ENCODE results near the gene ANKRD23. TPM values are rescaled to one million over a fixed set of nuclear protein-coding genes. Genes with fewer than 3 reads are reported as not detected.

The ANKRD23 gene
- total and polyA plus RNA-seq, 3 donors from 2014 or later, result 5.3 to 7.5 (median 6.8) TPM

DNA sequence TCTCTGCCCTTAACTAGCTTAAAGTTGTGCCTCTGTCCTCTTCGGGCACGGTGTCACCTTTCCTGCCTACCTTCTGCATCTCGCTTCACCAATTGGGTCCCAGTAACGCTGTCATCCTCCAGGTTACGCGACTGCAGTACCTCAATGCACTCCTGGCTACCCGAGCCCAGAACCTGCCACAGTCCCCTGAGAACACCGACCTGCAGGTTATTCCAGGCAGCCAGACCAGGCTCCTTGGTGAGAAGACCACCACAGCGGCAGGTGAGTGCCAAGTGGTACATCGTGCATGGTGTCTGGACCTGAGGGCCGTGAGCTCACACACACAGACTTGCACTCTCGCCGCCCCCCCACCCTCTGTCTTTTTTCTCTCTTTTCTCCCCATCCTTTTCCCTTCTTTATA lies 14.9 kb downstream of the ANKRD23 start:
- Histone ChIP-seq H3K36me3 (ENCODE audit: low read depth, missing control alignments) (no peaks in the 10 kb centered on the region), H3K27ac (no peak overlapping the region), H3K4me1 (peaks cover 14% of the 10 kb centered on the region), H3K9me3 (no peaks in the 10 kb centered on the region), H3K27me3 (no peaks in the 10 kb centered on the region), H3K4me3 (no peak overlapping the region)
- TF ChIP-seq, protein P1, sequence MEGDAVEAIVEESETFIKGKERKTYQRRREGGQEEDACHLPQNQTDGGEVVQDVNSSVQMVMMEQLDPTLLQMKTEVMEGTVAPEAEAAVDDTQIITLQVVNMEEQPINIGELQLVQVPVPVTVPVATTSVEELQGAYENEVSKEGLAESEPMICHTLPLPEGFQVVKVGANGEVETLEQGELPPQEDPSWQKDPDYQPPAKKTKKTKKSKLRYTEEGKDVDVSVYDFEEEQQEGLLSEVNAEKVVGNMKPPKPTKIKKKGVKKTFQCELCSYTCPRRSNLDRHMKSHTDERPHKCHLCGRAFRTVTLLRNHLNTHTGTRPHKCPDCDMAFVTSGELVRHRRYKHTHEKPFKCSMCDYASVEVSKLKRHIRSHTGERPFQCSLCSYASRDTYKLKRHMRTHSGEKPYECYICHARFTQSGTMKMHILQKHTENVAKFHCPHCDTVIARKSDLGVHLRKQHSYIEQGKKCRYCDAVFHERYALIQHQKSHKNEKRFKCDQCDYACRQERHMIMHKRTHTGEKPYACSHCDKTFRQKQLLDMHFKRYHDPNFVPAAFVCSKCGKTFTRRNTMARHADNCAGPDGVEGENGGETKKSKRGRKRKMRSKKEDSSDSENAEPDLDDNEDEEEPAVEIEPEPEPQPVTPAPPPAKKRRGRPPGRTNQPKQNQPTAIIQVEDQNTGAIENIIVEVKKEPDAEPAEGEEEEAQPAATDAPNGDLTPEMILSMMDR (IDR thresholded peaks at IDR 0.05), result no peak
- TF ChIP-seq POLR2A (IDR thresholded peaks at IDR 0.05), result no peak
- no peak for DNase-seq
- intact Hi-C loops (cut with DNase I; ENCODE audit: low total_unique reads), result no loop called here
- WGBS, 2 donors, result 96 to 98% methylated on average over 9 to 13 of the region's 13 CpGs

DNA sequence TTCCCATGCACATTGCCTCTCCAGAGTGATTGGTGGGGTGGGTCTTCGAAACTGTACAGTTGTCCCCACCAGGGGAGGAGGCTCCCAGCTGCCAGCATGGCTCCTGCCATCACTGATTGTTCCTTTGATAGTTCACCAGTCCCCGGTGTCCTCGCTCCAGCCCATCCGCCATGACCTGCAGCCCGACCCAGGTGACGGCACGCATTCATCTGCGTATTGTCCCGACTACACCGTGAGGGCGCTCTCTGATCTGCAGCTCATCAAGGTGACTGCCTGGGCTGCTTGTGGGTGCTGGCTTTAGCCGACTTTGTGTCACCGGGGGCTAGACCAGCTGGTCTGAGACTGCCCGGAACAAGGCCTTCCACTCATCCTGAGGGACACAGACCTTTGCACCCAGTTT lies 15.4 kb downstream of the ANKRD23 start:
- no peak for TF ChIP-seq POLR2A (IDR thresholded peaks at IDR 0.05)
- TF ChIP-seq, protein P1 (IDR thresholded peaks at IDR 0.05), result no peak
- Histone ChIP-seq H3K27ac (no peak overlapping the region), H3K36me3 (ENCODE audit: low read depth, missing control alignments) (no peaks in the 10 kb centered on the region), H3K27me3 (no peaks in the 10 kb centered on the region), H3K4me1 (peaks cover 13% of the 10 kb centered on the region), H3K4me3 (no peak overlapping the region), H3K9me3 (no peaks in the 10 kb centered on the region)
- DNase-seq, result no peak
- WGBS, 2 donors, result 98% methylated on average over 11 to 14 of the region's 14 CpGs
- intact Hi-C loops (cut with DNase I; ENCODE audit: low total_unique reads), result no loop called here

DNA sequence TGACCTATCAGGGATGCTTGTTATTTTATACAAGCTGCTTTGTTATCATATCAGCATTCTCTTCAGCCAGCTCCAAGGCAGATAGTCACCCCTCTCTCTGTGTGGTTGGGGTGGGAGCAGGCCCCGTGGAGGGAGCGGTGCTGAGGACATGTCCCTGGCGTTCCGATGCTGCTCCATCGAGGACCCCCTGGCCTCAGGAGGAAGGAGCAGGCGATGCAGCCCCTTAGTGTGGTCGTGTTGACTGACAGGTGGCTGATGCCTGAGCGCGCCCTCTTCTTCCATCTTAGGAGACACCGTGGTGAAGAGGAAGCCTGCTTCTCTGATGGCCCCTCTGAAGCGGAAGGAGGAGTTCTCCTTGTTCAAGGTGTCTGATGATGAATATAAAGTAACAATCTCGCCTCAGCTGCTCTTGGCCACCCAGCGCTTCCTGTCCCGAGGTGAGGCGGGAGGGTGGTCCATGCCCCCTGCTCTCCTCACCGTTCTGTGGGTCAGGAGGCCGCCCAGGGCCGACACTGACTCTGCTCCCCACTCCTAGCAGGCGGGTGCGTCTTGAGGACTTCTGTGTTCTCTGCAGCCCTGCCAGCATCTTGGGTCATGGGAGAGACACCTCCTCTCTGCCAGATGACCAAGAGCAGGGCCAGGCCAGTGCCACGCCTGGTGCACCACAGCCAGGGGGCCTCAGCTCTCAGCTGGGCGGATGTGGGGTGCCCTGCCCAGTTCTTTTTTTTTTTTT lies 17.1 kb downstream of the ANKRD23 start:
- Histone ChIP-seq H3K27me3 (no peaks in the 10 kb centered on the region), H3K4me3 (no peak overlapping the region), H3K9me3 (no peaks in the 10 kb centered on the region), H3K4me1 (no peaks in the 10 kb centered on the region), H3K36me3 (ENCODE audit: low read depth, missing control alignments) (no peaks in the 10 kb centered on the region), H3K27ac (no peak overlapping the region)
- 88 to 90% methylated on average over 21 to 22 of the region's 22 CpGs for WGBS, 2 donors
- intact Hi-C loops (cut with DNase I; ENCODE audit: low total_unique reads), result no loop called here
- TF ChIP-seq POLR2A (IDR thresholded peaks at IDR 0.05), result no peak
- TF ChIP-seq, protein P1 (IDR thresholded peaks at IDR 0.05), result no peak
- no peak for DNase-seq

DNA sequence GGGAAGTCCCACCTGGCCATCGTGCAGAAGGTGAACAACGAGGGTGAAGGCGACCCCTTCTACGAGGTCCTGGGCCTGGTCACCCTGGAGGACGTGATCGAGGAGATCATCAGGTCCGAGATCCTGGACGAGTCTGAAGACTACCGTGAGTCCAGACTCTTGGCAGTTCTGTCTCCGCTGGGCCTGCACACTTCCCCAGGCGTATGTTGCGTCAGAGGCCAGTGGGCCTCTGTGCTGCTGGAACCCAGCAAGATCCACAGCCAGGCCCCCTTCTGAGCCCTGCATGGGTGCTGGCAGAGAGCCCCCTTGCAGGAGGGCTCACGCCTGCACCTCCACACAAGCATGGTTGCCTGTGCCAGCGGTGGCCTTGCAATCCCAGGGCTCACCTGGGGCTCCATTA lies 18.8 kb downstream of the ANKRD23 start:
- intact Hi-C loops (cut with DNase I; ENCODE audit: low total_unique reads), result no loop called here
- Histone ChIP-seq H3K36me3 (ENCODE audit: low read depth, missing control alignments) (no peaks in the 10 kb centered on the region), H3K4me3 (no peak overlapping the region), H3K27me3 (no peaks in the 10 kb centered on the region), H3K9me3 (no peaks in the 10 kb centered on the region), H3K4me1 (no peaks in the 10 kb centered on the region), H3K27ac (no peak overlapping the region)
- WGBS, 2 donors, result 93 to 94% methylated on average over 8 to 14 of the region's 14 CpGs
- DNase-seq, result no peak
- no peak for TF ChIP-seq POLR2A (IDR thresholded peaks at IDR 0.05)
- TF ChIP-seq, protein P1 (IDR thresholded peaks at IDR 0.05), result no peak
